ENCODE data around the gene IGFN1. TPM values are rescaled to one million over a fixed set of nuclear protein-coding genes. Genes with fewer than 3 reads are reported as not detected.

Gene IGFN1
- total and polyA plus RNA-seq, 10 of the 15 experiments (the other 5 are each of a cell fraction or from before 2014, with no cell fraction given), result not detected

- ChIA-PET RAD21 (ENCODE audit: unreplicated experiment) (no interaction called here), POLR2A (no interaction called here), CTCF (interaction anchor here (1.0 to 1.6 kb wide), 4 partner anchors 9 to 147 kb away, joined by 4 to 6 read pairs (median 4); no protein-coding TSS in a partner anchor), SMC1A (ENCODE audit: uncharacterized antibody, unreplicated experiment) (interaction anchor here (1.0 kb wide), 1 partner anchor 48 kb away, joined by 3 read pairs; no protein-coding TSS in a partner anchor)
- Histone ChIP-seq H3K27ac (ENCODE audit: control insufficient read depth, insufficient read depth) (no peak overlapping the region), H3K4me3 (no peak overlapping the region), H3K27me3 (replicated peaks in 1 of 2; ENCODE audit: control insufficient read depth in 2 of 2, insufficient read depth in 2 of 2, low read length in 1 of 2) (peaks cover 0 to 2% of the 10 kb centered on the region in 2 experiments; a peak in 2 of 4 replicates), H4K20me1 (ENCODE audit: control insufficient read depth, insufficient read depth) (no peaks in the 10 kb centered on the region), H3K9me3 (replicated peaks; ENCODE audit: control insufficient read depth, insufficient read depth, low read length) (no peaks in the 10 kb centered on the region), H3K4me2 (ENCODE audit: control insufficient read depth, insufficient read depth) (no peak overlapping the region), H3K4me1 (ENCODE audit: control insufficient read depth, insufficient read depth, low read length) (no peaks in the 10 kb centered on the region), H2AFZ (ENCODE audit: control insufficient read depth, low read depth, low read length) (no peak overlapping the region), H3K36me3 (ENCODE audit: control insufficient read depth in 2 of 2, insufficient read depth in 2 of 2, low read length in 1 of 2) (no peaks in the 10 kb centered on the region), H3K79me2 (ENCODE audit: control insufficient read depth, insufficient read depth, low read length) (no peaks in the 10 kb centered on the region), H3K9ac (ENCODE audit: control insufficient read depth, insufficient read depth, low read length) (no peak overlapping the region)
- FAIRE-seq, result no peak
- intact Hi-C loops (cut with micrococcal nuclease; ENCODE audit: unreplicated experiment), result no loop called here
- in situ Hi-C loops (cut with MboI), result no loop called here
- WGBS (ENCODE audit: insufficient coverage, insufficient replicate concordance, low lambda C conversion rate, missing lambda C conversion rate), result 31% methylated on average over 7 of the region's 7 CpGs
- BruUV-seq (replicated peaks), result no TSS peak
- DNase-seq (ENCODE audit: low read depth, low spot score), result no peak
- no peak for ATAC-seq
- no peak for TF ChIP-seq RAD21 (IDR thresholded peaks at IDR 0.05; ENCODE audit: insufficient read depth, low read depth, low read length)
- no peak for TF ChIP-seq SRF (IDR thresholded peaks at IDR 0.05; ENCODE audit: low read depth in 2 of 2, low read length in 2 of 2)
- TF ChIP-seq WRNIP1 (IDR thresholded peaks at IDR 0.05; ENCODE audit: borderline replicate concordance, low read depth, low read length), result no peak
- TF ChIP-seq MYB (IDR thresholded peaks at IDR 0.05; ENCODE audit: borderline replicate concordance, low read depth, low read length), result no peak
- TF ChIP-seq, protein P1, sequence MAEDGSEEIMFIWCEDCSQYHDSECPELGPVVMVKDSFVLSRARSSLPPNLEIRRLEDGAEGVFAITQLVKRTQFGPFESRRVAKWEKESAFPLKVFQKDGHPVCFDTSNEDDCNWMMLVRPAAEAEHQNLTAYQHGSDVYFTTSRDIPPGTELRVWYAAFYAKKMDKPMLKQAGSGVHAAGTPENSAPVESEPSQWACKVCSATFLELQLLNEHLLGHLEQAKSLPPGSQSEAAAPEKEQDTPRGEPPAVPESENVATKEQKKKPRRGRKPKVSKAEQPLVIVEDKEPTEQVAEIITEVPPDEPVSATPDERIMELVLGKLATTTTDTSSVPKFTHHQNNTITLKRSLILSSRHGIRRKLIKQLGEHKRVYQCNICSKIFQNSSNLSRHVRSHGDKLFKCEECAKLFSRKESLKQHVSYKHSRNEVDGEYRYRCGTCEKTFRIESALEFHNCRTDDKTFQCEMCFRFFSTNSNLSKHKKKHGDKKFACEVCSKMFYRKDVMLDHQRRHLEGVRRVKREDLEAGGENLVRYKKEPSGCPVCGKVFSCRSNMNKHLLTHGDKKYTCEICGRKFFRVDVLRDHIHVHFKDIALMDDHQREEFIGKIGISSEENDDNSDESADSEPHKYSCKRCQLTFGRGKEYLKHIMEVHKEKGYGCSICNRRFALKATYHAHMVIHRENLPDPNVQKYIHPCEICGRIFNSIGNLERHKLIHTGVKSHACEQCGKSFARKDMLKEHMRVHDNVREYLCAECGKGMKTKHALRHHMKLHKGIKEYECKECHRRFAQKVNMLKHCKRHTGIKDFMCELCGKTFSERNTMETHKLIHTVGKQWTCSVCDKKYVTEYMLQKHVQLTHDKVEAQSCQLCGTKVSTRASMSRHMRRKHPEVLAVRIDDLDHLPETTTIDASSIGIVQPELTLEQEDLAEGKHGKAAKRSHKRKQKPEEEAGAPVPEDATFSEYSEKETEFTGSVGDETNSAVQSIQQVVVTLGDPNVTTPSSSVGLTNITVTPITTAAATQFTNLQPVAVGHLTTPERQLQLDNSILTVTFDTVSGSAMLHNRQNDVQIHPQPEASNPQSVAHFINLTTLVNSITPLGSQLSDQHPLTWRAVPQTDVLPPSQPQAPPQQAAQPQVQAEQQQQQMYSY (CRISPR knock-in tag; IDR thresholded peaks at IDR 0.05), result no peak
- no peak for TF ChIP-seq NBN (IDR thresholded peaks at IDR 0.05)
- TF ChIP-seq ZBTB33 (IDR thresholded peaks at IDR 0.05), result no peak
- no peak for TF ChIP-seq RELA (IDR thresholded peaks at IDR 0.05; ENCODE audit: borderline replicate concordance, partially characterized antibody)
- no peak for TF ChIP-seq PAX5 (IDR thresholded peaks at IDR 0.05; ENCODE audit: borderline replicate concordance, low read depth, low read length)
- TF ChIP-seq PML (IDR thresholded peaks at IDR 0.05; ENCODE audit: low read length), result no peak
- no peak for TF ChIP-seq FOXK2 (IDR thresholded peaks at IDR 0.05)
- TF ChIP-seq NFYA (IDR thresholded peaks at IDR 0.05; ENCODE audit: borderline replicate concordance, low read depth, low read length), result no peak
- no peak for TF ChIP-seq CBX5 (IDR thresholded peaks at IDR 0.05; ENCODE audit: low read depth)
- no peak for TF ChIP-seq CBX3 (IDR thresholded peaks at IDR 0.05; ENCODE audit: borderline replicate concordance, low read depth)
- TF ChIP-seq KDM1A (IDR thresholded peaks at IDR 0.05; ENCODE audit: borderline replicate concordance), result no peak
- no peak for TF ChIP-seq ATF3 (IDR thresholded peaks at IDR 0.05; ENCODE audit: borderline replicate concordance, extremely low read depth, low read depth, low read length)
- TF ChIP-seq CEBPB (IDR thresholded peaks at IDR 0.05; ENCODE audit: borderline replicate concordance in 1 of 2, low read depth in 2 of 2, low read length in 2 of 2), result no peak
These were observed 72.5 kb downstream of the IGFN1 start for GRCh38 chr1:201262963-201263608.

Measured in GM12878 (cell line).